Stimulated activated CD4-positive, alpha-beta T cell treated with anti-CD3 and anti-CD28 coated beads, Interleukin-15, amount 100 ng/mL, for 24 hours (primary cell): Measurements from ENCODE around the gene DIP2B.
A peak's percentile ranks its signal among the peaks of the same experiment; 100 is the strongest.

Experiments
- DNase-seq: peaks from one replicate; pipeline ENCODE4 v3.0.0-alpha.2; 2020

The DIP2B gene

DNA sequence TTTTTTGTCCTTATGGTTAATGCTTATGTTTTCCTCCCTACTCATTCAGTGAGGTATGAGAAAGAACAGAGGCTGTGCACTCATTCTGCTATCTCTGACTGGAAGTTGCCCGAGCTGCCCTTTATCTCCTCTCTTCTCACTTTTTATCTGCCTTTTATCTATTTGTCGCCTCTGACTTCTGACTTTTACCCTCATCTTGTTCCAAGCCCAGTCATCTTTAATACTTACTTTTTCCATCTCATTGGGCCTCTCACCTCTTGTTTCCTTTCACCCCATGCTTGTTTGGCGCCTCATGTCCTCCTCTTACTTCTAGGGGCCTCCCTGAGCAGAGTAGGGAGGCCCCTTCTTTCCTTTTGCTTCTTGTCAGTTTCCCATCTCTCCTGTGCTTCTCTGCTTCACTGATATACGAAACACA is 50.7 kb downstream of the DIP2B start:
- DNase-seq, result peak; percentile 63

DNA sequence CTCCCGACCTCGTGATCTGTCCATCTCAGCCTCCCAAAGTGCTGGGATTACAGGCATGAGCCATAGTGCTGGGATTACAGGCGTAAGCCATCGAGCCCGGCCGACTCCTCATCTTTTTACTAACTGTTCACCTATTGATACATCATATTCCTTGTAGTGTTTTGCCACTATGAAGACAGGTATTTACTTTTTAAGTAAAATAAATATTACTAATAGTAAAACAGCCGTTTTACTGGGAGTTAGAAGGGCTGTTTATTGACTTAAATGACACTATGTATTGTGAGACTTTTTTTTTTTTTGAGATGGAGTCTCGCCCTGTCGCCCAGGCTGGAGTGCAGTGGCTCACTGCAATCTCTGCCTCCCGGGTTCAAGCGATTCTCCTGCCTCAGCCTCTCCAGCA is 51.5 kb downstream of the DIP2B start:
- DNase-seq, result no peak

DNA sequence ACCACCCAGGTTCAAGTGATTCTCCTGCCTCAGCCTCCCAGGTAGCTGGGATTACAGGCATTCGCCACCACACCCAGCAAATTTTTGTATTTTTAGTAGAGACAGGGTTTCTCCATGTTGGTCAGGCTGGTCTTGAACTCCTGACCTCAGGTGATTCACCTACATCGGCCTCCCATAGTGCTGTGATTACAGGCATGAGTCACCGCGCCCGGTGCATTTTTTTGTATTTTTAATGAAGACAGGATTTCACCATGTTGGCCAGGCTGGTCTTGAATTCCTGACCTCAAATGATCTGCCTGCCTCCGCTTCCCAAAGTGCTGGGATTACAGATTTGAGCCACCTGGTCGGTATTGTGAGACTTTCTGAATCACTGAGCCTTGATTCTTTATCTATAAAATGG is 52.0 kb downstream of the DIP2B start:
- peak; percentile 47 for DNase-seq

DNA sequence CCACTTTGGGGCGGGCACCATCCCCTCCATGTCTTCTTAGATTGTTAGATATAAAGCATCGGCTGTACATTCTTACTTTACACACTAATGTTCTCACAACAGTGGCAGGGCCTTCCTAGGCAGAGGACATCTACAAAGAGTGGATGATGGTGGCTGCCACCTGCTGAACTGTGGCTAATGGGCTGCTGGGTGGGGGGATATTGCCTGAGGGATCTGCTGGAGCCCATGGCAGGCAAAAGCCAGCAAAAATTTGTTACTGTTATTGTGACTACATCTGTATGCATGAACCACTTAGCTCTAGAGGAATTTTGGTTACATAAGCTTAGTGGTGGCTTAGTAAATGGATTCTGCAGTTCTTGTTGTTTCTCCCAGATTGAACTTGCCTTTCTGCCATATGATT is 52.6 kb downstream of the DIP2B start:
- DNase-seq, result no peak

DNA sequence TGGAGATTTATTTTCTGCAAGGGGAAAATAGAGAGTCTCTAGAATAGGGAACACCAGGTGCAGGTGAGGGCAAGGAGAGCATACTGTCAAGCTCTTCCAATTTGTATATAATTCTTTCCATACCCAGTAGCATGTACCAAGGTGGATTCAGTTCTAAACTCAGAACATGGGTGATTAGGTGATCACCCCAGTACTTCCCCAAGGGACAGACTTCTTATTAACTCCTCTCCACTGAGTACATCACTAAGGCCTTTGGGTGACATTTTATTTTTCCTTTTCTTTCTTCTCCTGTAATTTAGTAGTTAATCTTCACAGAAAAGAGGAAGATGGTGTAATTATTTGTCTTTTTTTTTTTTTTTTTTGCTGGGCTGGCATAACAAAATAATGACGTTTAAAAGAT is 54.2 kb downstream of the DIP2B start:
- no peak for DNase-seq

DNA sequence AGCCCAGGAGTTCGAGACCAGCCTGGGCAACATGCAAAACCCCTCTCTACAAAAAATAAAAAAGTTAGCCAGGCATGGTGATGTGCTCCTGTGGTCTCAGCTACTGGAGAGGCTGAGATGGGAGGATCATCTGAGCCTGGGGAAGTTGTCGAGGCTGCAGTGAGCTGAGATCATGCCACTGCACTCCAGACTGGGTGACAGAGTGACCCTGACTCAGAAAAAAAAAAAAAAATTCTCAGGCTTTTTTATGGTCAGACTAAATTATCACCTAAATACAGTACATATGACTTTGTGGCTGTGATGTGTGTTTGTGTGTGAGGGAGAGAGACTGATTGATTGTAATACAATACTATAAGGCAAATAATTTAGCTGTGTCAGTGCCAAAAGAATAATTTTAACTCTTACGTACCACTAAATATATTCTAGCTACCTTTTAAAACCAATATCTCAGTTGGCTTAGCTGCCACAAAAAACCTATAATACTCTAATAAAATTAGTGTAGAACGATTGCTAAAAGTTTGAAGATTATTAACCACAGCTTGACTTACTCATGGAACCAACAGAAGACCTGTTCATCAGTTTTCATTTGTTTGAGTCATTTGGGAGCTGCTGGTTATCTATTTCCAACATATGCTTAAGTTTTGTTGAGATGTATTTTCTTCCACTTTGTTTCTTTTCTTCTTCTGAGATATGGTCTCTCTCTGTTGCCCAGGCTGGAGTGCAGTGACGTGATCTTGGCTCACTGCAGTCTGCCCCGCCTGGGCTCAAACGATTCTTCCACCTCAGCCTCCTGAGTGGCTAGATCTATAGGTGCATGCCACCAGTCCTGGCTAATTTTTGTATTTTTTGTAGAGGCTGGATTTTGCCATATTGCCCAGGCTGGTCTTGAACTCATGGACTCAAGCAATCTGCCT is 58.0 kb downstream of the DIP2B start:
- DNase-seq, result no peak

DNA sequence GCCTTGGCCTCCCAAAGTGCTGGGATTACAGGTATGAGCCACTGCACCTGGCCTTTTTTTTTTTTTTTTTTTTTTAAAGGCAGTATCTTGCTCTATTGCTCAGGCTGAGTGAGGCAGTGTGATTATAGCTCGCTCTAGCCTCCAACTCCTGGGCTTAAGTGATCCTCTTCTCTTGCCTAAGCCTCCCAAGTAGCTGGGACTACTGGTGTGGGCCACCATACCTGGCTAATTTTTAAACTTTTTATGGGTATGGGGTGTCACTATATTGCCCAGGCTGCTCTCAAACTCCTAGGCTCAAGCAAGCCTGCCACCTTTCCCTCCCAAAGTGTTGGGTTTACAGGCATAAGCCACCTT is 58.6 kb downstream of the DIP2B start:
- DNase-seq, result no peak

DNA sequence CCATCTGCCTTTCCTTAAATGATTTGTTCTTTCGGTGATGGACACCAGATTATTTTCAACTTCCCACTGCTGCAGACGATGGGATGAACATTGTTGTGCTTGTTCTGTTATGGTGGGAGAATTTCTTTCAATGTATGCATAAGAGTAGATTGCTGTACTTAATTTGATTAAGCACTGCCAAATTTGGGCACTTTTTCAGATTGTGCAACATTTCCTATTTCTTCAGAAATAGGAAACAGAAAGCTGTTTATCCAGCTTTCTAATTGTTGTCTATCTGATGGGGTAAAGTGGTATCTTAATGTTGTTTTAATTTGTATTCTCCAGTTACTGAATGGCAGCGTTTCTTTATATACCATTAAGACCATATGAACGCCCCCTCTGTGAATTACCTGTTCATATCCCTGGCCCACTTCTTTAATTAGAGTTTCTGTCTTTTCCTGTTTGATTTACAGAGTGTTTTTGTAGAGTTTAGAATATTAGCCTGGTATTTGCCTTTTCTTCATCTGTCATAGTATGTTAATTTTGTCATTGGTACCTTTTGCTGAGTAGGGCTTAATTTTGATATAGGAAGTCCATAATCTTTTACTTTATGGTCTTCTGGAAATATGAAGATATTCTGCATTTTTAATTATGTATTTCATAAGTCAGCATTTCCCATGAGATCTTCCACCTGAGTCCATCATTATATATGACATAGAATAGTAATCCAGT is 59.6 kb downstream of the DIP2B start:
- no peak for DNase-seq

DNA sequence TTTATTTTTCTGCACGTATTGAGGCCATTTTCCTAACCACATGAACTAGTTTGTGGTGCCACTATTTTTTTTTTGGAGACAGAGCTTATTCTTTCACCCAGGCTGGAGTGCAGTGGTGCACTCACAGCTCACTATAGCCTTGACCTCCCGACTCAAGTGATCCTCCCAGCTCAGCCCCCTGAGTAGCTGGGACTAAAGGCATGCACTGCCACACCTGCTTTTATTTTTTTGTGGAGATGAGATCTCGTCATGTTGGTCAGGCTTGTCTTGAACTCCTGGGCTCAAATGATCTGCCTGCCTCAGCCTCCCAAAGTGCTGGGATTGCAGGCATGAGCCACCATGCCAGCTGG is 60.1 kb downstream of the DIP2B start:
- DNase-seq, result no peak

DNA sequence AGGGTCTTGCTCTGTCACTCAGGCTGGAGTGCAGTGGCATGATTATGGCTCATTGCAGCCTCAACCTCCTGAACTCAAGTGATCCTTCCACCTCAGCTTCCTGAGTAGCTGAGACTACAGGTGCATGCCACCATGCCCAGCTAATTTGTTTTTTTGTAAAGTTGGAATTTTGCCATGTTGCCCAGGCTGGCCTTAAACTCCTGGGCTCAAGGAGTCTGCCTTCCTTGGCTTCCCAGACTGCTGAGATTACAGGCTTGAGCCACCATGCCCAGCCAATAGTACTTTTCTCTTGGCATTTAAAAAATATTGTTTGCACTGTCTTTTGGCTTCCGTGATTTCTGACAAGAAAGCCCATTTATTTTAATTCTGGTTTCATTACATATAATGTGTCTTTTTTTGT is 61.3 kb downstream of the DIP2B start:
- no peak for DNase-seq

DNA sequence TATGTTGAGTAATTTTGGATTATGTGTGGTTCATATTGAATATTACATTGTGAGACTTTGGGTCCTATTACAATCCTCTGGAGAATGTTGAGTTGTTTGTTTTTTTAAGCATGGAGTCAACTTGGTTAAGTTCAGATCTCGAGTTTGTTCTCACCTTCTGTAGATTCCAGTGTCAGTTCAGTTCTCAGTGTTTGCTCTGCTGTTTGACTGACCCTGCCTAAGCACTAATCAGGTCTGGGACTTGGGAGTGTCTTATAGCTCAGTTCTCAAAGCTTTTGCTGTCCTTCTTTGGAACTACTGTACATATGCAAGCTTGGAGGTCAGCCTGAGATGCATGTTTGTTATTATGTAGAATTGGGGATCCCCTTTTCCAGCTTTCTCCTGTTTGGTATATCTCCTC is 63.1 kb downstream of the DIP2B start:
- no peak for DNase-seq

DNA sequence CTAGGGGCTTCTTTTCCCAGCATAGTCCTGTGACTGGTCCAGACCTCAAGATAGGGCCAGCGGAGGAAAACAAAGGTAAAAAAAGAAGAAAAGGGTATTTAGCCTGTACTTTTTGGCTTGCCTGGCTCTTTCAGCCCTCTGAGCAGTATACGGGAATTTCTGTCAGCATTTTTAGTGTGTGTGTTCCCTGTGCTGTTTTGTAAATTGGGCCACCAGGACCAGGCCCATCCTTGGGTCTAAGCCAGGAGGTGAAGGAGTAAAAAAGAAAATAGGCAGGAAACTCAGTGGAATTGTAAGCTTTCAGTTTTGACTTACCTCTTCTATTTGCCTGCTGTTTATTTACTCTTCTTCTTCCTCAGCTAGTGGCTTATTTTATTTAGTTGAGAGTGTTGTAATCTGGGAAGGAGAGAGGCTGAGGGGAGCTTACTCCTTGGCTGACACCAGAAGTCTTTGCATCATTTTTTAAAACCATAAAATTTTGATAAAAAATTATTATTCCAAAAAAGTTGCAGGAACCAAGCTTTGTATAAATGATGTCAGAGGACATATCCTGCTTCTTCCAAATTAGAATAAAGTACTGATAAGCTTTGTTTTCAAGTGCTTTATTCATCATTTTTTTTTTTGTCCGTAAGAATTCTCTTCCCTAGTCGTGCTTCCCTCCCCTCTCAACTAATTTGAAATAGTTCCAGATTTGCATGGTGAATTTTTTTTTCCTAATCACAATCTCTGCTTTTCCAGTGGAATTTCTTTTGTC is 63.7 kb downstream of the DIP2B start:
- DNase-seq, result no peak

DNA sequence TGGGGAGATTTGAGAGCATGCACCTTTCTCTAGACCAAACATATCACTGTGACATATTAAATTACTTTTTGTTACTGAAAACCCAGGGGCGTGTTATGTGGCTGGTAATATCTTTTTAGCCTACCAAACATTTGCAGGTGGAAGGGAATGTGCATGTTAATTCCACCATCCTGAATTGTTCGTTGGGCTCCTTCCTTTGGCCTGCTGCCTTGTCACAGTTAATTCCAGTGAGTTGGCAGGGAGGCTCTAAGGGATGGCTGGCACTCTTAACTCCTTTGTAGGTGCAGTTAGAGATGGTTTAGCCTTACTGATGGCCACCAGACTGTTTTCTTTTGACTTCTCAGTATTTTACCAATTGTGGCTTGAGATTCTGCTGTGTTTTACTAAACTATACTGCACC is 64.5 kb downstream of the DIP2B start:
- DNase-seq, result no peak

DNA sequence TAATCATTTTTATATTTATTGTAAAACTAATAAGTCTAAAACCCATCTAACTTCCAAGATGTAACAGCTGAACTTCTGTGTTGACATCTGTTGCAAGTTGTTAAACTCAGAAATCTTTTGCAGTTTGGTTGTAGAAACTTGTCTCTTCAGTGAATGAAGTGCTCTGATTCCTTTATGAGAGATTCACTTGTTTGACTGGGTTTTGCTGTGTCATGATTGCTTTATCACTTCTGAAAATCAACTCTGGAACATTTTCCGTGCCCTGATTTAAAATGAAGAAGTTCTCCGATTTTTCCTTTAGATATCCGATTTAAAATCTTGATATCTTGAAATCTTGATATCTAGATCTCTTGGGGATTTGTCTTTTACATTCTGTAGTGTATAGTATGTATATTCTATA is 65.1 kb downstream of the DIP2B start:
- no peak for DNase-seq

DNA sequence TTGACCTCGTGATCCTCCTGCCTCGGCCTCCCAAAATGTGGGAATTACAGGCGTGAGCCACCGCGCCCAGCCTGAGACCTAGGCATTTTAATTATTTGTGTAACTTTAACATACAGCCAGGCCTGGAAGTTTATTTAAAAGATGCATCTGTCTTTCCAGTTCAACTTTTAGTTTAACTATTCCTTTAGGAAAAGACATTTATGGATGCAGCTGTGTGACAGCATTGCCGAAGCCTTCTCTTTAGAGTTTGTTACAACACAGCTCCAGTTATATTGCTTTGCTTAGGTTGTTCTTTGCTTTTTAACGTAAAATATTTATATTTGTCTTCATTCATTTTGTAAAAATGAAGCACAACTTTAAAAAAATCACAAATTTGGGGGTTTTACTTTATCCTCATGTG is 67.0 kb downstream of the DIP2B start:
- no peak for DNase-seq

DNA sequence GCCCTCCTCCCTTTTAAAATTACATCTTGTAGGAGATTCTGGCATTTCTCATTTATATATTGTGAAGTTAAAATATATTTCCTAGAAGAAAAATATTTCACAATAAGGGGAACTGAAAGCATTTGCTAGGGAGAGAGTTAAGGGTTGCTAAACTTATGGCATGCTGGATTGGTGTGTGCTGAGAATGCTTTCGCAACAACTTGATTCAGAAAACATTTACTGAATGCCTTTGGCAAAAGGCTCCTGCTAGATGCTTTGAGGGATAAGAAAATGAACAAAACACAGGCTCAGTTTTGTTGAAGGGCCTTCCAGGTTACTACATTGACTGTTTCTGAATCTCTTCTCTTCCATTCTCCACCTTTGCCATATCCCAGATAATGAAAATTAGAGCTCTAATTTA is 67.5 kb downstream of the DIP2B start:
- DNase-seq, result no peak

DNA sequence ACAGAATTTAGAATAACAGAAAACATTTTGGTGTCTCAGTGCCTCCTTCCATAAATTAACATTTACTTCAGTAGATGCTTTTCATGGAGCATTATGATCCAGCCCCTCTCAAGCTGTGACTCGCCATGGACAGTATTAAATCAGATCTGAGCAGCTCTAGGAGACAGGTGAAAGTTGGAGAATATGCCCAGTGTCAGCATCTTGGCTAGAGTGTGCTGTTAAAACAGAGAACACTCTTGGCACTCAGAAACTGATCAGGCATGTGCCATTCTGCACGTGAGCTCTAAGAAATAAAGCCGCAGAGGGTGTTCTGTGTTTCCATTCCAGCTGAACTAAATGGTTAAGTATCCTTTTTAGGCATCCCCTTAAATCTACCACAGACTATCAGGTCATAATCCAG is 68.0 kb downstream of the DIP2B start:
- DNase-seq, result no peak

DNA sequence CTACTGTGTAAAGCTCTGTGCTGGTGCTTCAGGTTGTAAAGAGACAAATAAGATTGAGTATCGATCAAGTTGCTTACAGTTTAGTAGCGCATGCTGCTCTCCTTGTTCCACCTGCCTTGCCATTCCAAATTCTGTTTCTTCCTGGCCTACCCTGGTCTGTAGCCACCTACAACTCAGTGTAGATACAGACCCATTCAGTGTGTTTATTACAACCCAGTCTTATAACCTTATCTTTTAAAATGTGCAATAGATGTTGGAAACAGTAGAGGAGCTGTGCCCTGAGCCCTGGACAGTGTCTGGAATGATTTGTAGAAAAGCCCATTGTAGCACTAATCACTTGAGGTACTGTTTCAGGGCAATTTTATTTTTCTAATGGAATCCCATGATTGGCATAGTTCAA is 68.5 kb downstream of the DIP2B start:
- no peak for DNase-seq

DNA sequence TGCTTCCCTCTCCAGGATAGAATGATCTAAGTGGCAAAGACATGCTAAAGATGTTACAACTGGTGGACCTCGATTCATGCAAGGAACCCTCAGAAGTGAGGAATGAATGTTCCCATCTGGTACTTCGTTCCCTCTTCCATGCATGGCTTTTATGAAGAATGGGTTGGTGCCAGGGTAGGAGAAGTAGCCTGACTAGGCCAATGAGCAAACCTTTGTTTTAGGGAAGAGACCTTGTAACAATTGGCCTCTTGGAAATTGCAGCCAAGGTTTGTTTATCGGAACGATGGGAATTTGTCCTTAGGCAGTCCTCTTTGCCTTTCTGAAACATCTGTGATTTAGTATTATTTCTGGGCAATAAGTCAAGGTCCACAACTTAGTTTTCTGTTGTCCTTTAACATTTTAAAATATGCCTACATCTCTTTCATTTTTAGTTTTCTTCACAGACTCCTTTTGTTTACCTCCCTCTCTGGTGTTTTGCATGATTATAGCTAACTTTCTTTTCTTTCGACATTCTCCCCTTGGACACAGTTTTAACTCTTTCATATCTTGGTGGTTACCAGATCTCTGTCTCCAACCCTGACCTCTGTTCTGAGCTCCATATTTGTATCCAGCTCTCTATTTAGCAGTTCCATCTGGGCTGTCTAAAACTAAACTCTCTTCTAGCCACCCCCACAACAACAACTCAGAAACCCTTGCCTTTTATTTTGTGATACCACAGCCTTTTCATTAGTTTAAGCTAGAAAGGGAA is 70.0 kb downstream of the DIP2B start:
- no peak for DNase-seq

DNA sequence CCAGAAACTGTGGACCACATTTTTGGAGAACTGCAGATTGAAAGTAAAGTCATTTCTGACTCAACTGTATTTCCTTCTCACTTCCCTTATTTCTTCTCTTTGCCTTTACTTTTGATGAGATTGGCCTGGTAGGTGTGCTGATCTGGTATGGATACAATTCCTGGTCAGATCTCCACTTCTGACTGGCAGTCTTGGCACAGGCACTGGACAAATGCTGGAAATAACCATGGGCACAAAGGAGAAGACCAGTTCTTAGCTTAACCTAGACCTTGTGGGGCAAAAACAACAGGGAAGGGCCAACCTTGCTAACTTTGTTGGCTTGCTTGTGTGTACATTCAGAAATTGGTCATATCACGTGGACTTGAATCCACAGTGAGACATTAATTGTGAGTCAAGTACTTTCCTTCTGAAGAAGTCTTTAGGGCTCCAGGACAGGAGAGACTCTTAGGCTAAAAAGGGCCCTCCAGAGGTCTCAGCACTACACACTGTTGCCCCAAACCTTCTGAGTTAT is 75.0 kb downstream of the DIP2B start:
- no peak for DNase-seq

DNA sequence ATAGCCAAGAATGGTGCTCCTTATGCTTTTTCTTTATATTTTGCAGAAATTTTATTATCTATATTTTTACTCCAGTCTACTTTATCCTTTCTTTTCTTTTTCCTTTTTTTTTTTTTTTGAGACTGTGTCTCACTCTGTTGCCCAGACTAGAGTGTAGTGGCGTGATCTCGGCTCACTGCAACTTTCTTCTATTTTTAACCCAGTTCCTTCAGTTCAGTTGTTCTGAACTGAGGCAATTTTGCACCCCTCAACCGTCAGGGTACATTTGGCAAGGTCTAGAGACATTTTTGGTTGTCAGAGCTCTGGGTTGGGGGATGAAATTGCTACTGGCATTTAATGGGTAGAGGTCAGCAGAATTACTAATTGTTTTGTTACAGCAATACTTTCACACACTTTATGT is 75.7 kb downstream of the DIP2B start:
- DNase-seq, result no peak

DNA sequence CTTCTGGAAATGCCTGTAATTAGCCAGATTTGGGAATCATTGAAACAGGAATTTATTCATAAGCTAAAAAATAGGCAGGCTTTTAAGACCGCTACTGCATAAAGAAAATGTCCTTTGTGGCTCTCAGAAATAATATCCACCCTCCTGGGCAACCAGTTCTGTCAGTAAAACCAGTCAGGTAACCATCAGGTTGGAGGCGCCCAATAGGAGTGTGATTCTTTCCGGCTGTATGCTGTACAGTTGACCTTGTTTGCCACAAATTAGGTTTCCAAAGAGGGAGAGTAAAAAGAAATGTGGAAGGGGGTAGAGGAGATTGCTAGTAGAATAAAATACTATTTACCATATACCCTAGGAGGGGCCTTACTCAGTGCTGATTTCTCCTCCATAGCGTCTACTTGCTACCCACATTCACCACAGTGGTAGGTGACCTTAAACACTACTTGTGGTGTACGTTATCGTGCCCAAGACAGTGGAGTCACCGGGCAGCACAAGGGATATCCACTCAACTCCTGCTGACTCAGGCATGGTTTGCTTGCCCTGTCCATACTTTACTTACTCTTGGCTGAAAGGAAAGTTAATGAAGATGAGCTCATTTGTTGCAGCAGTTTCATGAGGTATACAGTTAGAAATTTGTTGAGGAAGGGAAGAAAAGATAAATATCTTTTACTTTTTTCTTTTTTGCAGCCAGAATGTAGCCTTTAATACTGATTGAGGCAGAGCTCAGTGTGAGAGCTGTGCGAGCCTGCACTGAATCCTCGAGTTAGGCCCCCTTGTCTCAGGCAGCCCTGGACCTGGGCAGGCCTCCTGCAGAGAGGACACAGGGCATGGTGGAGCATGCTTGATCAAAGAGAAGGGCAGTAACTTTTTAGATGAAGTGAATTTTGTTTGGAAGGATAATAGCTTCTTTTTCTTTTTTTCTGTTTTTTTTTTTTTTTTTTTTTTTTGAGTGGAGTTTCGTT is 76.7 kb downstream of the DIP2B start:
- no peak for DNase-seq
